Spleen (tissue), 7 donors: ENCODE measurements around the gene SLCO2A1.

Experiments
- CTCF ChIP-seq, 11 experiments: fragments of 200-600 bp in 7 of 11; fragments of 450-650 bp in 4 of 11; sonication (generic) in 4 of 11; IDR thresholded peaks in 8 of 11; conservative IDR thresholded peaks in 3 of 11; 1 replicate in 7 of 11; 2 replicates in 4 of 11; pipeline versions ENCODE4 v1.4.0 to v1.8.0; 2016 to 2021; ENCODE audit warnings: antibody characterized with exemption in 11 of 11, inconsistent platforms in 4 of 11, mild to moderate bottlenecking in 1 of 11
- POLR2A ChIP-seq, 3 donors: fragments of 450-650 bp; IDR thresholded peaks; one replicate each; pipeline ENCODE4 v1.5.1; 2017; ENCODE audit warnings: antibody characterized with exemption in 3 of 3, mild to moderate bottlenecking in 1 of 3
- POLR2AphosphoS5 ChIP-seq, 3 donors: sonication (generic); formaldehyde crosslinking; IDR thresholded peaks; one replicate each; pipeline ENCODE4 v1.5.1; 2017; ENCODE audit warnings: antibody characterized with exemption in 3 of 3
- donor health status: DM: no; HTN: no; CAD: no; lungs with moderate emphysema.
- donor health status: DM: no; HTN: no; CAD: no.
- donor health status: DM: no; HTN: no; CAD: no.

DNA sequence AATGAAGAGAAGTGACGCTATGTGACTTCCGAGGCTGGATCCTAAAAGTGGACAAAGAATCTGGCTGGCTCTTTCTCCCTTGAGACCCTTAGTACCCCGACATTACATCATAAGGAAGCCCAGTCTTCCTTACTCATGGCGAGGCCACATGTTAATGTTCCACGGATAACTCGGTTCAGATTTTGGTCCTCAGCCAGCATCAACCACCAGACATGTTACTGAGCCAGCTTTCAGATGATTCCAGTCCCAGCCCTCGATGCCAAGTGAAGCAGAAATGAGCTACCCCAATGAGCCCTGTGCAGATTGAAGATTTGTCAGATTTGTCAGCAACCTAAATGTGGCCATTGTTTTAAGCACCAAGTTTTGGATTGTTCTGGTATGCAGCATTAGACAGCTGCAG, 46.6 kb downstream of the SLCO2A1 start:
- no peak for TF ChIP-seq POLR2AphosphoS5 (IDR thresholded peaks at IDR 0.05)
- TF ChIP-seq CTCF (IDR thresholded peaks at IDR 0.05 in 8 of 11, conservative IDR thresholded peaks at IDR 0.05 in 3 of 11): no peak
- TF ChIP-seq POLR2A (IDR thresholded peaks at IDR 0.05): no peak
